ENCODE data around the gene PHOSPHO2. TPM values are rescaled to one million over a fixed set of nuclear protein-coding genes. Genes with fewer than 3 reads are reported as not detected.

PHOSPHO2 gene
- total RNA-seq, 1 experiment from 2014 or later: 5.9 TPM

DNA sequence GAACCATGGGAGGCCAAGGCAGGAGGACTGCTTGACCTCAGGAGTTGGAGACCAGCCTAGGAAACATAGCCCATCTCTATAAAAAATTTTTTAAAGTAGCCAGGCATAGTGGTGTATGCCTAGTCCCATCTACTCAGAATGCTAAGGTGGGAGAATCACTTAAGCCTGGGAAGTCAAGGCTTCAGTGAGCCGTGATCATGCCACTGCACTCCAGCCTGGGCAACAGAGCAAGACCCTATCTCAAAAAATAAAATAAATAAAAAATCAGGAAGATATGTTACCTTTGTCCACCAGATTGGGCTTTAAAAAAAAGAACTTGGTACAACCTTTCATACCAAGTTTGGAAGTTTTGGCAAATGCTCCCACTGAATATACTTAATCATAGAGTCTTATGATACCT is 35.4 kb upstream of the PHOSPHO2 start:
- no peaks in the 10 kb centered on the region for H4K20me1 ChIP-seq (ENCODE audit: low read length)
- no peak overlapping the region for H3K4me2 ChIP-seq (ENCODE audit: low read length)
- H3K79me2 ChIP-seq (ENCODE audit: low read length): no peaks in the 10 kb centered on the region
- TF ChIP-seq EZH2 (IDR thresholded peaks at IDR 0.05; ENCODE audit: low read length, unreplicated experiment): no peak
- TF ChIP-seq, protein P1, sequence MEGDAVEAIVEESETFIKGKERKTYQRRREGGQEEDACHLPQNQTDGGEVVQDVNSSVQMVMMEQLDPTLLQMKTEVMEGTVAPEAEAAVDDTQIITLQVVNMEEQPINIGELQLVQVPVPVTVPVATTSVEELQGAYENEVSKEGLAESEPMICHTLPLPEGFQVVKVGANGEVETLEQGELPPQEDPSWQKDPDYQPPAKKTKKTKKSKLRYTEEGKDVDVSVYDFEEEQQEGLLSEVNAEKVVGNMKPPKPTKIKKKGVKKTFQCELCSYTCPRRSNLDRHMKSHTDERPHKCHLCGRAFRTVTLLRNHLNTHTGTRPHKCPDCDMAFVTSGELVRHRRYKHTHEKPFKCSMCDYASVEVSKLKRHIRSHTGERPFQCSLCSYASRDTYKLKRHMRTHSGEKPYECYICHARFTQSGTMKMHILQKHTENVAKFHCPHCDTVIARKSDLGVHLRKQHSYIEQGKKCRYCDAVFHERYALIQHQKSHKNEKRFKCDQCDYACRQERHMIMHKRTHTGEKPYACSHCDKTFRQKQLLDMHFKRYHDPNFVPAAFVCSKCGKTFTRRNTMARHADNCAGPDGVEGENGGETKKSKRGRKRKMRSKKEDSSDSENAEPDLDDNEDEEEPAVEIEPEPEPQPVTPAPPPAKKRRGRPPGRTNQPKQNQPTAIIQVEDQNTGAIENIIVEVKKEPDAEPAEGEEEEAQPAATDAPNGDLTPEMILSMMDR (conservative IDR thresholded peaks at IDR 0.05; ENCODE audit: low read depth, low read length): no peak
- ATAC-seq (no peak), DNase-seq (no peak)
- H3K9me2 ChIP-seq (replicated peaks; ENCODE audit: low read length): no peaks in the 10 kb centered on the region
- H3K27ac ChIP-seq (ENCODE audit: low read length): no peak overlapping the region
- no peak overlapping the region for H2AFZ ChIP-seq (ENCODE audit: low read length)
- H3K36me3 ChIP-seq (ENCODE audit: low read depth, low read length): no peaks in the 10 kb centered on the region
- intact Hi-C loops (cut with micrococcal nuclease): no loop called here
- BruUV-seq (replicated peaks): no TSS peak
- H3K27me3 ChIP-seq (ENCODE audit: low read length): no peaks in the 10 kb centered on the region
- ChIA-PET CTCF (no interaction called here), POLR2A (ENCODE audit: unreplicated experiment) (no interaction called here)
- H3K4me3 ChIP-seq (ENCODE audit: low read length): no peak overlapping the region
- H3F3A ChIP-seq (ENCODE audit: low read length, unreplicated experiment): no peaks in the 10 kb centered on the region
- no peak overlapping the region for H3K9ac ChIP-seq (ENCODE audit: low read length)
- no peaks in the 10 kb centered on the region for H3K4me1 ChIP-seq (ENCODE audit: insufficient read depth, low read length)
- no peaks in the 10 kb centered on the region for H3K9me3 ChIP-seq (ENCODE audit: low read length)

- Histone ChIP-seq H4K20me1 (ENCODE audit: low read length) (no peaks in the 10 kb centered on the region), H2AFZ (ENCODE audit: low read length) (no peak overlapping the region), H3K9ac (ENCODE audit: low read length) (no peak overlapping the region), H3F3A (ENCODE audit: low read length, unreplicated experiment) (no peaks in the 10 kb centered on the region), H3K4me3 (ENCODE audit: low read length) (no peak overlapping the region), H3K79me2 (ENCODE audit: low read length) (no peaks in the 10 kb centered on the region), H3K9me2 (replicated peaks; ENCODE audit: low read length) (no peaks in the 10 kb centered on the region), H3K27ac (ENCODE audit: low read length) (no peak overlapping the region), H3K4me2 (ENCODE audit: low read length) (no peak overlapping the region), H3K27me3 (ENCODE audit: low read length) (no peaks in the 10 kb centered on the region), H3K9me3 (ENCODE audit: low read length) (no peaks in the 10 kb centered on the region), H3K36me3 (ENCODE audit: low read depth, low read length) (no peaks in the 10 kb centered on the region), H3K4me1 (ENCODE audit: insufficient read depth, low read length) (no peaks in the 10 kb centered on the region)
- CTCF ChIA-PET: no interaction called here
- TF ChIP-seq EZH2phosphoT487 (IDR thresholded peaks at IDR 0.05; ENCODE audit: borderline replicate concordance, low read length) (no peak), EZH2 (IDR thresholded peaks at IDR 0.05; ENCODE audit: low read length, unreplicated experiment) (no peak)
- TF ChIP-seq, protein P1 (conservative IDR thresholded peaks at IDR 0.05; ENCODE audit: low read depth, low read length): no peak
- POLR2A ChIA-PET (ENCODE audit: unreplicated experiment): no interaction called here
- DNase-seq (no peak), ATAC-seq (no peak)
- BruUV-seq (replicated peaks): no TSS peak
- intact Hi-C loops (cut with micrococcal nuclease): no loop called here
These were observed 34.9 kb upstream of the PHOSPHO2 start for GRCh38 chr2:169659320-169659719.

GRCh38 chr2:169661265-169661664 is 33.0 kb upstream of the PHOSPHO2 start:
- no peaks in the 10 kb centered on the region for H3K79me2 ChIP-seq (ENCODE audit: low read length)
- no peak for TF ChIP-seq EZH2phosphoT487 (IDR thresholded peaks at IDR 0.05; ENCODE audit: borderline replicate concordance, low read length)
- TF ChIP-seq, protein P1 (conservative IDR thresholded peaks at IDR 0.05; ENCODE audit: low read depth, low read length): no peak
- TF ChIP-seq EZH2 (IDR thresholded peaks at IDR 0.05; ENCODE audit: low read length, unreplicated experiment): no peak
- intact Hi-C loops (cut with micrococcal nuclease): no loop called here
- no peak overlapping the region for H3K4me2 ChIP-seq (ENCODE audit: low read length)
- H3K9me2 ChIP-seq (replicated peaks; ENCODE audit: low read length): no peaks in the 10 kb centered on the region; the same call in 1 of the 2 replicates
- no peaks in the 10 kb centered on the region for H3K4me1 ChIP-seq (ENCODE audit: insufficient read depth, low read length)
- H3K27ac ChIP-seq (ENCODE audit: low read length): no peak overlapping the region
- H3F3A ChIP-seq (ENCODE audit: low read length, unreplicated experiment): no peaks in the 10 kb centered on the region
- H3K9me3 ChIP-seq (ENCODE audit: low read length): no peaks in the 10 kb centered on the region
- no peak overlapping the region for H2AFZ ChIP-seq (ENCODE audit: low read length)
- BruUV-seq (replicated peaks): no TSS peak
- no peaks in the 10 kb centered on the region for H3K27me3 ChIP-seq (ENCODE audit: low read length)
- DNase-seq (no peak), ATAC-seq (no peak)
- no peaks in the 10 kb centered on the region for H3K36me3 ChIP-seq (ENCODE audit: low read depth, low read length)
- CTCF ChIA-PET: no interaction called here
- no peak overlapping the region for H3K9ac ChIP-seq (ENCODE audit: low read length)
- no peaks in the 10 kb centered on the region for H4K20me1 ChIP-seq (ENCODE audit: low read length)
- POLR2A ChIA-PET (ENCODE audit: unreplicated experiment): no interaction called here
- H3K4me3 ChIP-seq (ENCODE audit: low read length): no peak overlapping the region

Data from PC-3 (cell line).